ENCODE data around the gene LRFN2.

The LRFN2 gene

GRCh38 chr6:40543776-40544175 lies 43.4 kb downstream of the LRFN2 start:
- no peak for TF ChIP-seq CTCF (IDR thresholded peaks at IDR 0.05; ENCODE audit: borderline replicate concordance, control extremely low read depth, extremely low read depth, insufficient read depth, missing control alignments)
- no peak for DNase-seq (ENCODE audit: low spot score)
- in situ Hi-C loops (cut with MboI; ENCODE audit: low sequenced_read_pairs, unreplicated experiment): no loop called here

- no peak for DNase-seq (ENCODE audit: low spot score)
- no peak for TF ChIP-seq CTCF (IDR thresholded peaks at IDR 0.05; ENCODE audit: borderline replicate concordance, control extremely low read depth, extremely low read depth, insufficient read depth, missing control alignments)
- in situ Hi-C loops (cut with MboI; ENCODE audit: low sequenced_read_pairs, unreplicated experiment): no loop called here
Observed at GRCh38 chr6:40543146-40543545, 44.0 kb downstream of the LRFN2 start.

GRCh38 chr6:40542175-40542764 lies 44.9 kb downstream of the LRFN2 start:
- DNase-seq (ENCODE audit: low spot score): no peak
- TF ChIP-seq CTCF (IDR thresholded peaks at IDR 0.05; ENCODE audit: borderline replicate concordance, control extremely low read depth, extremely low read depth, insufficient read depth, missing control alignments): no peak
- in situ Hi-C loops (cut with MboI; ENCODE audit: low sequenced_read_pairs, unreplicated experiment): no loop called here

GRCh38 chr6:40541556-40542174 lies 45.5 kb downstream of the LRFN2 start:
- no peak for DNase-seq (ENCODE audit: low spot score)
- in situ Hi-C loops (cut with MboI; ENCODE audit: low sequenced_read_pairs, unreplicated experiment): no loop called here
- TF ChIP-seq CTCF (IDR thresholded peaks at IDR 0.05; ENCODE audit: borderline replicate concordance, control extremely low read depth, extremely low read depth, insufficient read depth, missing control alignments): no peak

- in situ Hi-C loops (cut with MboI; ENCODE audit: low sequenced_read_pairs, unreplicated experiment): no loop called here
- DNase-seq (ENCODE audit: low spot score): no peak
- TF ChIP-seq CTCF (IDR thresholded peaks at IDR 0.05; ENCODE audit: borderline replicate concordance, control extremely low read depth, extremely low read depth, insufficient read depth, missing control alignments): no peak
Observed at GRCh38 chr6:40540790-40541189, 46.4 kb downstream of the LRFN2 start.

GRCh38 chr6:40539853-40540252 lies 47.3 kb downstream of the LRFN2 start:
- TF ChIP-seq CTCF (IDR thresholded peaks at IDR 0.05; ENCODE audit: borderline replicate concordance, control extremely low read depth, extremely low read depth, insufficient read depth, missing control alignments): no peak
- in situ Hi-C loops (cut with MboI; ENCODE audit: low sequenced_read_pairs, unreplicated experiment): no loop called here
- no peak for DNase-seq (ENCODE audit: low spot score)
